ENCODE data around the gene RGL1.
A peak's percentile ranks its signal among the peaks of the same experiment; 100 is the strongest.
"Not testable (repeated sequence)": the region's sequence is repeated elsewhere in the genome, so short reads cannot be mapped to it uniquely, and the experiment has no call there.

Gene RGL1

GRCh38 chr1:183785921-183786320, 19.0 kb upstream of the RGL1 start:
- DNase-seq (ENCODE audit: low spot score) = not testable (repeated sequence)

- no peak for DNase-seq (ENCODE audit: low spot score)
Measured at GRCh38 chr1:183787704-183788103, 17.2 kb upstream of the RGL1 start.

GRCh38 chr1:183791319-183791718, 13.6 kb upstream of the RGL1 start:
- DNase-seq (ENCODE audit: low spot score) = no peak

- DNase-seq (ENCODE audit: low spot score) = no peak
Measured at GRCh38 chr1:183792300-183792699, 12.6 kb upstream of the RGL1 start.

- no peak for DNase-seq (ENCODE audit: low spot score)
Measured at GRCh38 chr1:183794088-183794487, 10.8 kb upstream of the RGL1 start.

GRCh38 chr1:183800449-183800848, 4.5 kb upstream of the RGL1 start:
- no peak for DNase-seq (ENCODE audit: low spot score)

GRCh38 chr1:183801649-183802048, 3.3 kb upstream of the RGL1 start:
- DNase-seq (ENCODE audit: low spot score) = no peak

GRCh38 chr1:183804387-183804786, 533 bp upstream of the RGL1 start:
- no peak for DNase-seq (ENCODE audit: low spot score)

- no peak for DNase-seq (ENCODE audit: low spot score)
Measured at GRCh38 chr1:183806125-183806524, 1.2 kb downstream of the RGL1 start.

GRCh38 chr1:183806675-183807074, 1.8 kb downstream of the RGL1 start:
- peak; percentile 69 for DNase-seq (ENCODE audit: low spot score)

- DNase-seq (ENCODE audit: low spot score) = no peak
Measured at GRCh38 chr1:183807549-183808168, 2.7 kb downstream of the RGL1 start.

GRCh38 chr1:183808296-183809027, 3.5 kb downstream of the RGL1 start:
- DNase-seq (ENCODE audit: low spot score) = no peak

GRCh38 chr1:183810121-183810520, 5.2 kb downstream of the RGL1 start:
- DNase-seq (ENCODE audit: low spot score) = no peak

GRCh38 chr1:183810756-183811544, 6.0 kb downstream of the RGL1 start:
- DNase-seq (ENCODE audit: low spot score) = no peak

GRCh38 chr1:183812128-183812527, 7.2 kb downstream of the RGL1 start:
- DNase-seq (ENCODE audit: low spot score) = no peak

GRCh38 chr1:183812686-183813569, 8.0 kb downstream of the RGL1 start:
- DNase-seq (ENCODE audit: low spot score) = no peak

- no peak for DNase-seq (ENCODE audit: low spot score)
Measured at GRCh38 chr1:183814121-183814681, 9.3 kb downstream of the RGL1 start.

- no peak for DNase-seq (ENCODE audit: low spot score)
Measured at GRCh38 chr1:183816110-183816509, 11.2 kb downstream of the RGL1 start.

- DNase-seq (ENCODE audit: low spot score) = peak; percentile 65
Measured at GRCh38 chr1:183817576-183818288, 12.8 kb downstream of the RGL1 start.

- DNase-seq (ENCODE audit: low spot score) = no peak
Measured at GRCh38 chr1:183819059-183819458, 14.1 kb downstream of the RGL1 start.

- DNase-seq (ENCODE audit: low spot score) = no peak
Measured at GRCh38 chr1:183821309-183821888, 16.5 kb downstream of the RGL1 start.

All from globus pallidus (tissue), 1 donor.